ENCODE data around the gene ALDH3B2. TPM values are rescaled to one million over a fixed set of nuclear protein-coding genes. Genes with fewer than 3 reads are reported as not detected.

Gene ALDH3B2
- polyA plus RNA-seq, 3 donors = not detected

GRCh38 chr11:67664213-67664585 lies 10.2 kb downstream of the ALDH3B2 start:
- no peaks in the 10 kb centered on the region for H3K9me3 ChIP-seq (replicated peaks in 1 of 2; ENCODE audit: control insufficient read depth in 1 of 2, insufficient read depth in 1 of 2, low read length in 2 of 2)
- H3K79me2 ChIP-seq (ENCODE audit: insufficient read depth, low read length) = no peaks in the 10 kb centered on the region
- H3K9ac ChIP-seq (ENCODE audit: insufficient read depth, low read length, poor library complexity, severe bottlenecking) = no peak overlapping the region
- no peak for DNase-seq
- no peaks in the 10 kb centered on the region for H3K27me3 ChIP-seq (ENCODE audit: control insufficient read depth in 2 of 2, insufficient read depth in 2 of 2, low read length in 2 of 2)
- no peaks in the 10 kb centered on the region for H3K4me1 Mint-ChIP-seq
- WGBS (ENCODE audit: insufficient coverage) = 100% methylated on average over 4 of the region's 16 CpGs
- no peaks in the 10 kb centered on the region for H3K4me1 ChIP-seq (ENCODE audit: control insufficient read depth in 1 of 2, insufficient read depth in 2 of 2, low read length in 2 of 2)
- H2AFZ ChIP-seq (ENCODE audit: insufficient read depth, low read depth, low read length, poor library complexity, severe bottlenecking) = no peak overlapping the region
- intact Hi-C loops (cut with micrococcal nuclease) = no loop called here
- H3K36me3 Mint-ChIP-seq = no peaks in the 10 kb centered on the region
- no peak overlapping the region for H3K4me3 ChIP-seq (replicated peaks in 1 of 3; ENCODE audit: low read depth in 2 of 3, low read length in 3 of 3)
- no peak overlapping the region for H3K4me2 ChIP-seq (replicated peaks; ENCODE audit: extremely low read depth, low read length, poor library complexity, severe bottlenecking)
- H3K9me3 Mint-ChIP-seq = no peaks in the 10 kb centered on the region
- H4K20me1 ChIP-seq (ENCODE audit: insufficient read depth, low read length) = no peaks in the 10 kb centered on the region
- no peaks in the 10 kb centered on the region for H3K36me3 ChIP-seq (replicated peaks in 1 of 2; ENCODE audit: control insufficient read depth in 1 of 2, insufficient read depth in 2 of 2, low read length in 2 of 2)
- no peak for TF ChIP-seq CTCF (IDR thresholded peaks at IDR 0.05)
- no peak overlapping the region for H3K27ac Mint-ChIP-seq
- no peak overlapping the region for H3K4me3 Mint-ChIP-seq
- H3K27me3 Mint-ChIP-seq (ENCODE audit: low read depth in 3 of 3) = peaks cover 0 to 2% (median 0%) of the 10 kb centered on the region in 3 donors
- H3K27ac ChIP-seq (ENCODE audit: low read depth in 1 of 2, low read length in 2 of 2) = no peak overlapping the region

DNA sequence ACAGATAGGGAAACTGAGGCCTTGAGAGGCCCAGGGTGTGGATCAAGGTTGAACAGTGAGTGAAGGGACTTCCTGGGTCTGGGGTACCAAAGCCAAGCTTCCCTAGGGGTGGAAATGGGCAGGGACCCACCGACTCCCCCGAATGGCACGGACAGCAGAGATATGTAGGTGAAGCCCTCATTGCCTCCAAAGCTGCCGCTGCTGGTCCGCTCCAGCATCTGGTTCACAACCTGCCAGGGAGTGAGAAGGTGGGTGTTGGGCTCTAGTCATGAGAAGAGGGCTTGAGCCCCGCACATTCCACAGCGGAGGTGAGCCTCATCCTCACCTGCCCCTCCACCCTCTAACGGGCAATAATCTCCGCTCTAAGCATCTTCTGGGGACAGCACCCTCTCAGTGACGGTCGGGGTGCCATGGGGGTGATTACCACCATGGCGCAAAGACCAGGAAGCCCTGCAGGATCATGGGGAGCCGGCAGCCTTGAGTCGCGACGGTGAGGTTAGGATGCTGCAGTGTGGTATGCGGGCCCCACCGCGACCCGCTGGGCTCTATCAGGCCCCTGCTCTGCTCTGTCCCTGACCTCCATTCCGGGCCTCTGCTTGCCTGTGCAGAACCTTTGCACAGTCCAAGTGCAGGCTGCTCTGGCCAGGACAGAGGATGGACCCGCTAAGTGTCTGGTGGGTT lies 10.8 kb downstream of the ALDH3B2 start:
- Mint-ChIP-seq H3K27me3 (ENCODE audit: low read depth in 3 of 3) (peaks cover 0 to 2% (median 1%) of the 10 kb centered on the region in 3 donors), H3K27ac (no peak overlapping the region), H3K36me3 (no peaks in the 10 kb centered on the region), H3K4me1 (no peaks in the 10 kb centered on the region), H3K4me3 (no peak overlapping the region), H3K9me3 (no peaks in the 10 kb centered on the region)
- Histone ChIP-seq H3K36me3 (replicated peaks in 1 of 2; ENCODE audit: control insufficient read depth in 1 of 2, insufficient read depth in 2 of 2, low read length in 2 of 2) (no peaks in the 10 kb centered on the region), H3K9ac (ENCODE audit: insufficient read depth, low read length, poor library complexity, severe bottlenecking) (no peak overlapping the region), H2AFZ (ENCODE audit: insufficient read depth, low read depth, low read length, poor library complexity, severe bottlenecking) (no peak overlapping the region), H3K4me1 (ENCODE audit: control insufficient read depth in 1 of 2, insufficient read depth in 2 of 2, low read length in 2 of 2) (no peaks in the 10 kb centered on the region), H3K27me3 (ENCODE audit: control insufficient read depth in 2 of 2, insufficient read depth in 2 of 2, low read length in 2 of 2) (no peaks in the 10 kb centered on the region), H4K20me1 (ENCODE audit: insufficient read depth, low read length) (no peaks in the 10 kb centered on the region), H3K79me2 (ENCODE audit: insufficient read depth, low read length) (no peaks in the 10 kb centered on the region), H3K9me3 (replicated peaks in 1 of 2; ENCODE audit: control insufficient read depth in 1 of 2, insufficient read depth in 1 of 2, low read length in 2 of 2) (no peaks in the 10 kb centered on the region), H3K27ac (ENCODE audit: low read depth in 1 of 2, low read length in 2 of 2) (no peak overlapping the region), H3K4me3 (replicated peaks in 1 of 3; ENCODE audit: low read depth in 2 of 3, low read length in 3 of 3) (no peak overlapping the region), H3K4me2 (replicated peaks; ENCODE audit: extremely low read depth, low read length, poor library complexity, severe bottlenecking) (no peak overlapping the region)
- TF ChIP-seq CTCF (IDR thresholded peaks at IDR 0.05) = no peak
- intact Hi-C loops (cut with micrococcal nuclease) = no loop called here
- DNase-seq = no peak
- 94% methylated on average over 9 of the region's 22 CpGs for WGBS (ENCODE audit: insufficient coverage)
